GM12872 (cell line): ENCODE data around the gene MYO5B.

ENCODE experiments used
- TF ChIP-seq, protein P1 (sequence below): IDR thresholded peaks from 3 replicates; pipeline ENCODE4 v1.5.1; 2011; ENCODE audit warnings: low read depth, mild to moderate bottlenecking, low read length, moderate library complexity; ENCODE audit not compliant: insufficient read depth

MYO5B gene

DNA sequence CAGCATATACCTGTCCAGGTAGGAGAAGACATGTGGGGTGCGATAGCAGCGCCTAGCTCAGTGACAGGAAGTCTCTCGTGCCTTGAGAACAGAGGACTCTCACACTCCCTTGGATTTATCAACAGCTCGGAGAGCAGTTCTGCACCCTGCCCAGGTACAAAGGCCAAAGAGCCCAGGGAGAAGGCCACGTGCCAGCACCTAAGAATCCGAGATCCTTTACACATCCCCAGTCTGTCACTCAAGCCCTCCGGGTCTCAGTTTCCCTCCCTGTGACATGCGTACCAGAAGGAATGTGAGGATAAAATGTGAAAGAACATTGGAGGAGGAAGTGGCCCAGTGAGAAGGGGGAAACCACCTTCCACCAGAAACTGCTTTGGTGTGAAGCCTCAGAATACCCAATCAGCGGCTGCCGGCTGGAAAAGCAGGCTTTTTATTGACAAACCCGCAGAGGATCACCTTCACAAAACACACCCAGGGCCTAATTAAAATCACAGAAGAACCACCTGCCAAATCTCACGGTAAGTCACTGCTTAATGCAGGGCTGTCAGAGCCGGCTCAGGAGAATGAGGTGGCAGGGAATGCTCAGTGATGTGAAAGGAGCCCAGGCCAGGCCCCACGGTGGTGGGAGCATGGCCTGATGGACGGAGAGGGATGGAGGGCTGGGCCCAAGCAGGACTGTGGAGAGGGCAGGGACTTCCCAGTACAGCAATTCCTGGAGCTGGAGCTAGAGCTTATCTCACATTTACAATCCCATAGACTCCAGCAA lies 66.3 kb downstream of the MYO5B start:
- TF ChIP-seq, protein P1, sequence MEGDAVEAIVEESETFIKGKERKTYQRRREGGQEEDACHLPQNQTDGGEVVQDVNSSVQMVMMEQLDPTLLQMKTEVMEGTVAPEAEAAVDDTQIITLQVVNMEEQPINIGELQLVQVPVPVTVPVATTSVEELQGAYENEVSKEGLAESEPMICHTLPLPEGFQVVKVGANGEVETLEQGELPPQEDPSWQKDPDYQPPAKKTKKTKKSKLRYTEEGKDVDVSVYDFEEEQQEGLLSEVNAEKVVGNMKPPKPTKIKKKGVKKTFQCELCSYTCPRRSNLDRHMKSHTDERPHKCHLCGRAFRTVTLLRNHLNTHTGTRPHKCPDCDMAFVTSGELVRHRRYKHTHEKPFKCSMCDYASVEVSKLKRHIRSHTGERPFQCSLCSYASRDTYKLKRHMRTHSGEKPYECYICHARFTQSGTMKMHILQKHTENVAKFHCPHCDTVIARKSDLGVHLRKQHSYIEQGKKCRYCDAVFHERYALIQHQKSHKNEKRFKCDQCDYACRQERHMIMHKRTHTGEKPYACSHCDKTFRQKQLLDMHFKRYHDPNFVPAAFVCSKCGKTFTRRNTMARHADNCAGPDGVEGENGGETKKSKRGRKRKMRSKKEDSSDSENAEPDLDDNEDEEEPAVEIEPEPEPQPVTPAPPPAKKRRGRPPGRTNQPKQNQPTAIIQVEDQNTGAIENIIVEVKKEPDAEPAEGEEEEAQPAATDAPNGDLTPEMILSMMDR, result no peak

DNA sequence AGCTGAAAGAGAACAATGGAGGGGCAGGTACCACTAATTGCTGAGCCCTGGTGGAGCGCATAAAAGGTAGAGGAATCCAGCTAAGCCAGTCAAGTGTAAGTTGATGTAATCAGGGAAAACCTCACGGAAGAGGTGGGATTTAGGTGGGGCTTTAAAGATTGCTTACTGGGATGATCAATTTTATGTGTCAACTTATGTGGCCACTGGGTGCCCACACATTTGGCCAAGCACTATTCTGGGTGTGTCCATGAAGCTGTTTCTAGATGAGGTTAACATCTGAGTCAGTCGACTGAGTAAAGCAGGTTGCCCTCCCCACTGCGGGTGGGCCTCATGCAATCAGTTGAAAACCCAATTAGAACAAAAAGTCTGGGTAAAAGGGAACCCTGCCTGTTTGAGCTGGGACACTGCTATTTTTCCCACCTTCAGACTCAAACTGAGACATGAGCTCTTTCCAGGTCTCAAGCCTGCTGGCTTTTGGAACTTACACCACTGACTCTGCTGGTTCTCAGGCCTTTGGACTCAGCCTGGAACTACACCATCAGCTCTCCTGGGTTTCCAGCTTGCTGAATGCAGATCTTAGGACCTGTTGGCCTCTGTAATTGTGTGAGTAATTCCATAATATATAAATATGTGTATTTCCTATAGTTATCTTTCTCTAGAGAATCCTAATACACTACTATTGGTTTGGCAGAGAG lies 67.3 kb downstream of the MYO5B start:
- TF ChIP-seq, protein P1, result no peak

DNA sequence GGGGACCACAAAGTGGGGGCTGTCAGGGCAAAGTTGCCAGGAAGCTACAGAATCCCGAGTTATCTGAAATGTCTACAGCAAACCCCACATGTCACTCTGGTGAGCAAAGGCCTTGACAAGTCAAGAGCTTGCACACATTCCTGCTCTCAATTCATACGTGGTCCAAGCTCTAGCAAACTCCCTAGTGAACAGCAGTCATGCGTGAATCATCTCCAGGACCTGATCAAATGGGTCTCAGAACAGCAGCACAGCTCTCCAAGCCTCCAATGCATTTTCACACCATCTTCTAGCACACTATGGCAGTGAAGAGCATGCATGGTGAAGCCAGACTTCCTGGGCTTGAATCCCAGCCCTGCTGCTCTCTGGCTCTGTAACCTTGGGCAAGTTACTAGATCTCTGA lies 68.5 kb downstream of the MYO5B start:
- TF ChIP-seq, protein P1, result no peak

DNA sequence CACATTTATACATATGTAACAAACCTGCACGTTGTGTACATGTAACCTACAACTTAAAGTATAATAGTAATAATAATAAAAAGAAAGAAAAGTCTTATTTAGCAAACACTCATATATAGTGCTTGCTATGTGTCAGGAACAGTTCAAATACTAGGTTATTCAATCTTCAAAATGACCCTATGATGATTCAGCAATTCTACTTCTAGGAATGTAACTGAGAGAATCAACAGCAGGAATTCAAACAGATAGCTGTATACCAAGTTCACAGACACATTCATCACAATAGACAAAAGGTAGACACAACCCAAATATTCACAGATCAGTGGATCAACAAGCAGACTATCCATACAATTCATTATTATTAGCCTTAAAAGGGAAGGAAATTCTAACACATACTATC lies 69.5 kb downstream of the MYO5B start:
- TF ChIP-seq, protein P1, result no peak

DNA sequence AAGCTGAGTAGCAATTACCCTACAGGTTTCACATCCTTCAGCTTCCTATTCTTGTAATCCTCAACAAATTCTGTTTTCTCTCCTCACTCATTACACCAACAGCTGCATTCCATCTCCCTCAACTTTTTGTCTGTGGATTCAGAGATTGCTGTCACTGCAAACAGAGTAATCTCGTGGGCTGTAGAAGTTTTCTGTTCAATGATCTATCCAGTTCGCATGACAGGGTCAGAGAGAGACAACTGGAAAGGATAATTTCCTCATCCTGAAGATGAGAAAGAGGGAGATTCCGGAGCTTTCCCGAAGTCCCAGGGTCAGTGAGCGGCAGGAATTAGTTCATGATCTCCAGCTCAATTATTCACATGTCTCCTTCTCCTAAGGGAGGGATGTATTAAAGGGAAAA lies 75.7 kb downstream of the MYO5B start:
- TF ChIP-seq, protein P1, result no peak

DNA sequence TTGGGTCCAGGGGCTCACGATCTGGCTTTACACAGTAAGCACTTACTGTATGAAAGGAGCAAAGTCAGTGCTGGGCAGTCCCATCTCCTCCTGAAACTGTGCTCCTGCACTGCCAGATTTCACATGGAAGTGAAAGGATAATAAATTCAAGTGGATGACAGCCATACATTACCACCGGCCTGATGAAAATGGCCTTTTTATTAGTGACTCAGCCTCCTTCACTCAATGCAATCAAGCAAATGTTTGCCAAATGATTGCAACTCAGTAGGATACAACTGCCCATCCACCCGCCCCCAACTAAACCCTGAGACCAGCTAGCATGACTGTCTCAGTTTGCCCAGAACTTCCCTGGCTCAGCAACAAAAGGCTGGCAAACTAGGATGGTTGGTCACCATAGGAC lies 77.1 kb downstream of the MYO5B start:
- TF ChIP-seq, protein P1, result no peak

DNA sequence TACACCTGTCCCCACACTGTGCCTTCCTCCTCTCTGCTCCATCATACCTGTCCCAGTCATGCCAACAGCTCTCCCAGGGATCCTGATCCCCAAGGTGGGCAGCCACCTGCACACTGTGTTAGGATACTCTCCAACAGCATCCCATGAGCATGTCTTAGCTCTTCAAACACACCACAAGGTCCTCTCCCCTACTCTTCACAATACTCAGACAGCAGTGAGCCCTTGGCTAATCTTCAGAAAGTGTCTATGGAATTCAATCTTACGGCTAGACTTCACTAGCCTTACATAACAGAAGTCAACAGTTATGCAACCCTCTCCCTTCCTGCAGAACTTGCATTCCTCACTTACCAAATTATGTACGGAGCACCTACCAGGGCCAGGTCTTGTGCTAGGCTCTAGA lies 79.9 kb downstream of the MYO5B start:
- TF ChIP-seq, protein P1, result no peak
